OCI-LY7 (cell line): ENCODE data around the gene MYBPC1. TPM values are rescaled to one million over a fixed set of nuclear protein-coding genes. Genes with fewer than 3 reads are reported as not detected.

Source experiments
- BruUV-seq: library from RNA; stranded (reverse); fragments of 400-500 nt; replicated peaks from 2 replicates; lab custom pipeline; 2021; lab: Mats Ljungman, UMichigan
- CTCF ChIA-PET: fragments of 300-600 bp; sonication (Branson Sonifier 250); formaldehyde crosslinking; loops from one replicate; lab custom pipeline; 2022; ENCODE audit warnings: antibody characterized with exemption; ENCODE audit not compliant: unreplicated experiment; lab: Charles Lee
- POLR2A ChIA-PET: fragments of 300-600 bp; sonication (Branson Sonifier 250); formaldehyde crosslinking; loops from one replicate; lab custom pipeline; 2022; ENCODE audit warnings: antibody characterized with exemption; lab: Charles Lee
- DNase-seq: peaks from one replicate; pipeline ENCODE4 v3.0.0-alpha.2; 2015; ENCODE audit warnings: low spot score
- H2AFZ ChIP-seq: fragments of 200-600 bp; sonication (generic), shearing (Covaris generic); 2 replicates; pipeline ENCODE4 v1.6.1; 2014; ENCODE audit warnings: mild to moderate bottlenecking, antibody characterized with exemption, low read length, moderate library complexity
- H3K27ac ChIP-seq: fragments of 200-600 bp; sonication (generic); 2 replicates; pipeline ENCODE4 v1.5.1; 2014; ENCODE audit warnings: mixed run types, low read depth, mild to moderate bottlenecking, moderate library complexity, low read length, inconsistent platforms; ENCODE audit not compliant: poor library complexity, severe bottlenecking
- H3K36me3 ChIP-seq: fragments of 200-600 bp; sonication (generic); 2 replicates; pipeline ENCODE4 v1.6.1; 2014; ENCODE audit warnings: mild to moderate bottlenecking, antibody characterized with exemption, low read length, moderate library complexity, mixed read lengths; ENCODE audit not compliant: insufficient read depth
- H3K4me1 ChIP-seq: fragments of 200-600 bp; sonication (generic); 2 replicates; pipeline ENCODE4 v1.5.1; 2014; ENCODE audit warnings: mild to moderate bottlenecking, low read length; ENCODE audit not compliant: insufficient read depth, poor library complexity, severe bottlenecking
- H3K4me2 ChIP-seq: fragments of 200-600 bp; sonication (generic); 2 replicates; pipeline ENCODE4 v1.6.1; 2014; ENCODE audit warnings: mild to moderate bottlenecking, low read length
- H3K4me3 ChIP-seq: fragments of 200-600 bp; sonication (generic); 2 replicates; pipeline ENCODE4 v1.5.1; 2014; ENCODE audit warnings: mild to moderate bottlenecking, low read depth, low read length; ENCODE audit not compliant: poor library complexity, severe bottlenecking
- H3K79me2 ChIP-seq: fragments of 200-600 bp; sonication (generic); 2 replicates; pipeline ENCODE4 v1.6.1; 2016; ENCODE audit warnings: low read depth, mild to moderate bottlenecking, low read length, moderate library complexity, mixed read lengths; ENCODE audit not compliant: insufficient read depth
- H3K9me2 ChIP-seq: fragments of 200-600 bp; sonication (generic); 2 replicates; pipeline ENCODE4 v1.6.1; 2016; ENCODE audit warnings: mild to moderate bottlenecking, low read length, mixed read lengths; ENCODE audit not compliant: insufficient read depth
- H3K9me3 ChIP-seq: fragments of 200-600 bp; sonication (generic); 2 replicates; pipeline ENCODE4 v1.6.1; 2014; ENCODE audit warnings: mild to moderate bottlenecking, mixed run types, low read length, mixed read lengths
- H4K20me1 ChIP-seq: fragments of 200-600 bp; sonication (generic); 2 replicates; pipeline ENCODE4 v1.6.1; 2014; ENCODE audit warnings: mild to moderate bottlenecking, antibody characterized with exemption, low read length, moderate library complexity, mixed read lengths; ENCODE audit not compliant: insufficient read depth
- CTCF ChIP-seq: fragments of 200-600 bp; sonication (generic); conservative IDR thresholded peaks from 2 replicates; pipeline ENCODE4 v1.5.1; 2014; ENCODE audit warnings: mild to moderate bottlenecking, antibody characterized with exemption, low read length, moderate library complexity, mixed read lengths
- EZH2phosphoT487 ChIP-seq: fragments of 200-600 bp; sonication (generic); IDR thresholded peaks from 2 replicates; pipeline ENCODE4 v1.6.1; 2018; ENCODE audit warnings: low read depth, borderline replicate concordance, mild to moderate bottlenecking, mixed run types, antibody characterized with exemption, low read length, moderate library complexity, mixed read lengths
- intact Hi-C: fragments of 100-400 bp; cut with micrococcal nuclease; formaldehyde crosslinking; loops from one replicate; pipeline ENCODE4 v1.10.0; 2022; ENCODE audit not compliant: unreplicated experiment
- total RNA-seq, 2 experiments: library from RNA; depleted of rRNA in 1 of 2; stranded (reverse); fragments of >200 nt in 1 of 2; shearing (Covaris generic) in 1 of 2; gene quantifications; 2 replicates each; pipeline ENCODE4 v1.2.3, GENCODE V29; 2014 to 2022

Gene MYBPC1
- total RNA-seq, 2 experiments from 2014 or later: not detected

DNA sequence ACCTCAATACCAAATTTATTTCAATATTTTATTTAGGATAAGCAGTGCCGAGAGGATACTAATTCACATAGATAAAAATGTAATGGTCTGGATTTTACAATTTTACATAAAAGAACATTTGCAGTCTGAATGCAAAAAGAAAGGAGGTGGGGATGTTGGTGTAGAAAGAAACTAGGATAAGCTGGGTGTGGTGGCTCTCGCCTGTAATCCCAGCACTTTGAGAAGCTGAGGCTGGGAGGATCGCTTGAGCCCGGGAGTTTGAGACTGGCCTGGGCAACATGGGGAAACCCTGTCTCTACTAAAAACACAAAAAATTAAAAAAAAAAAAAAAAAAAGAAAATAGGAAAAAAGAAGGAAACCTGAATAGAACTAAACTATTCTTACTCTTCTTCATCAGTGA lies 127.6 kb downstream of the MYBPC1 start:
- H3K9me2 ChIP-seq: no peaks in the 10 kb centered on the region
- no TSS peak for BruUV-seq
- no peak for DNase-seq
- ChIA-PET CTCF (no interaction called here), POLR2A (interaction anchor here (0.7 to 2.8 kb wide), 5 partner anchors 13 to 106 kb away, joined by 3 to 11 read pairs (median 5); no protein-coding TSS in a partner anchor)
- H3K4me1 ChIP-seq: peaks cover 5% of the 10 kb centered on the region
- no peaks in the 10 kb centered on the region for H3K9me3 ChIP-seq
- no peak overlapping the region for H2AFZ ChIP-seq
- TF ChIP-seq EZH2phosphoT487 (no peak), CTCF (no peak)
- peaks cover 37% of the 10 kb centered on the region for H3K36me3 ChIP-seq
- no peaks in the 10 kb centered on the region for H4K20me1 ChIP-seq
- H3K4me3 ChIP-seq: no peak overlapping the region
- H3K27ac ChIP-seq: no peak overlapping the region
- intact Hi-C loops: no loop called here
- H3K79me2 ChIP-seq: no peaks in the 10 kb centered on the region
- no peak overlapping the region for H3K4me2 ChIP-seq

DNA sequence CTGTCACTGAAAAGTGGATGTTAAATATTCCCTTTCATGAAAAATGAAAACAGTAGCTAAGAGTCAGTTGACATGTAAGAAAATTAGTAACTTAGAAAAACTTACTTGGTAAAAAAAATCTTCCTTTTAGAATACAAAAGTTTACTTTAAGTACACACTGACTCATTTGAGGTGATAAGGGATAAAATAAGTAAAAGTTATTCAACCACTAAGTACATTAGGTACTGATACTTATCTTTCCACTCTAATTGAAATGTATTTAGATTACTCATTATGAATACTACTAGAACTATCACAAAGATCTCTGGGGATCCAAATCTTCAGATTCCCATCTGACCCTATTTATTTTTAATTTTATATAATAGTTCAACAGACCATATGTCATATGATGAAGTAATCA lies 132.3 kb downstream of the MYBPC1 start:
- no peak for DNase-seq
- CTCF ChIA-PET: no interaction called here
- Histone ChIP-seq H3K4me3 (no peak overlapping the region), H3K79me2 (no peaks in the 10 kb centered on the region), H4K20me1 (no peaks in the 10 kb centered on the region), H3K27ac (no peak overlapping the region), H3K4me2 (no peak overlapping the region), H2AFZ (no peak overlapping the region), H3K36me3 (peaks cover 40% of the 10 kb centered on the region), H3K9me2 (no peaks in the 10 kb centered on the region), H3K9me3 (no peaks in the 10 kb centered on the region), H3K4me1 (peaks cover 8% of the 10 kb centered on the region)
- intact Hi-C loops: no loop called here
- POLR2A ChIA-PET: no interaction called here
- no TSS peak for BruUV-seq
- TF ChIP-seq CTCF (no peak), EZH2phosphoT487 (no peak)

GRCh38 chr12:101729842-101730241 lies 135.1 kb downstream of the MYBPC1 start:
- Histone ChIP-seq H3K36me3 (peaks cover 39% of the 10 kb centered on the region), H3K4me3 (no peak overlapping the region), H3K9me2 (no peaks in the 10 kb centered on the region), H3K79me2 (no peaks in the 10 kb centered on the region), H4K20me1 (no peaks in the 10 kb centered on the region), H3K27ac (no peak overlapping the region), H2AFZ (no peak overlapping the region), H3K9me3 (no peaks in the 10 kb centered on the region), H3K4me1 (peaks cover 12% of the 10 kb centered on the region), H3K4me2 (no peak overlapping the region)
- DNase-seq: no peak
- no TSS peak for BruUV-seq
- TF ChIP-seq CTCF (no peak), EZH2phosphoT487 (no peak)
- intact Hi-C loops: no loop called here
- POLR2A ChIA-PET: no interaction called here
- CTCF ChIA-PET: no interaction called here
